ENCODE data around the gene PTPA. TPM values are rescaled to one million over a fixed set of nuclear protein-coding genes. Genes with fewer than 3 reads are reported as not detected.

The PTPA gene
- total RNA-seq, 1 donor from 2014 or later = 66.8 TPM

DNA sequence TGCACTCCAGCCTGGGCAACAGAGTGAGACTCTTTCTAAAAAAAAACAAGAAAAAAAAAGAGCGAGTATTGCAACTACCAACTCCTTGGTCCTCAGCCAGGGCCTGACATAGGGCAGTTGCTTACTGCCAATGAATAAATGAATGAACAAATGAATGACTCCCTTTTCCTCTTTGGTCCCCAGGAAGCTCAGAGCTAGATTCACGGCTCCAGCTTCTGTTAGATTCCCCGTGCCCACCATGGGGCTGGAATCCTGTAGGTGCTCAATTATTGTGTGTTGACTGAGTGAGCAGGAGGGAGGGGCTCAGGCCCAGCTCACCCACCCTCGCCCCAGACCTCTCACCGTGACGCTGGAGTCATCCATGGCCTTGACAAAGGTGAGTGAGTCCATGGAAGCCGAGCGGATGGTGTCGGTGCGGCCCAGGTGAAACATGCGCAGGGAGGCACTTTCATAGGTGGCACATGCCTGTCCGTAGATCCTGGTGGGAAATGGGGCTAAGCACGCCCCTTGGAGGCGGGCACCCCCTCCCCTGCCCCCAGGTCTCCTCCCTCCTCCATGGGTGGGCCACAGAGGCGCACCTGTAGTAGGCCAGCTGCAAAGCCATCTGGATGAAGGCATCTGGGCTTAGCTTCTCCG is 13.4 kb upstream of the PTPA start:
- H3K27ac ChIP-seq (ENCODE audit: low read depth, low read length) = no peak overlapping the region
- peaks cover 50 to 60% (median 54%) of the 10 kb centered on the region in 3 donors for H3K36me3 ChIP-seq (ENCODE audit: control insufficient read depth in 3 of 3, insufficient read depth in 3 of 3, low read length in 3 of 3)
- no peaks in the 10 kb centered on the region for H3K9me3 ChIP-seq (ENCODE audit: control insufficient read depth in 3 of 3, low read length in 3 of 3)
- no peak overlapping the region for H3K9ac ChIP-seq (ENCODE audit: low read depth in 1 of 3, low read length in 3 of 3)
- no peak overlapping the region for H3K4me3 ChIP-seq (ENCODE audit: low read length in 3 of 3)
- H3K4me1 ChIP-seq (ENCODE audit: control insufficient read depth in 3 of 3, insufficient read depth in 3 of 3, low read length in 3 of 3) = peaks cover 11 to 17% (median 16%) of the 10 kb centered on the region in 3 donors
- no peaks in the 10 kb centered on the region for H3K27me3 ChIP-seq (ENCODE audit: control insufficient read depth in 3 of 3, insufficient read depth in 3 of 3, low read length in 3 of 3)

DNA sequence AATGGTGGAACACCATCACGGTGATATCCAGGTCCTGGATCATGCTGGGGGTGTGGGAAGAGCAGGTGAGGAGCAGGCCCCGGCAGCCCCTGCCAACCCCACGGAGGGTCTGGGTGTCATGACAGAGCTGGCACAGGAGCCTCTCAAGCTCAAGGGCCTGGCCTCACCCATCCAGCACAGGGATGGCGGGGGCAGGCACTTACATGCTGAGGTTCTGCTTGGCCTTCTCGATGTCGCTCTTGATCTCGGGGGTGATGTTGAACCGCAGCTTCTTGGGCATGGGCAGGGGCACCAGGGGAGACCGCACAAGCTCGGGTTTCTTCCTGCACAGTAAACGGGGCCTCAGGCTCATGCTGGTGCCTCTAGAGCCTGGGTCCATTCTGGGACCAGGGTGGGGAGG is 12.9 kb upstream of the PTPA start:
- Histone ChIP-seq H3K4me1 (ENCODE audit: control insufficient read depth in 3 of 3, insufficient read depth in 3 of 3, low read length in 3 of 3) (peaks cover 16 to 22% (median 22%) of the 10 kb centered on the region in 3 donors), H3K9me3 (ENCODE audit: control insufficient read depth in 3 of 3, low read length in 3 of 3) (no peaks in the 10 kb centered on the region), H3K27ac (ENCODE audit: low read depth, low read length) (no peak overlapping the region), H3K4me3 (ENCODE audit: low read length in 3 of 3) (no peak overlapping the region), H3K36me3 (ENCODE audit: control insufficient read depth in 3 of 3, insufficient read depth in 3 of 3, low read length in 3 of 3) (peaks cover 50 to 60% (median 54%) of the 10 kb centered on the region in 3 donors), H3K27me3 (ENCODE audit: control insufficient read depth in 3 of 3, insufficient read depth in 3 of 3, low read length in 3 of 3) (no peaks in the 10 kb centered on the region), H3K9ac (ENCODE audit: low read depth in 1 of 3, low read length in 3 of 3) (no peak overlapping the region)

DNA sequence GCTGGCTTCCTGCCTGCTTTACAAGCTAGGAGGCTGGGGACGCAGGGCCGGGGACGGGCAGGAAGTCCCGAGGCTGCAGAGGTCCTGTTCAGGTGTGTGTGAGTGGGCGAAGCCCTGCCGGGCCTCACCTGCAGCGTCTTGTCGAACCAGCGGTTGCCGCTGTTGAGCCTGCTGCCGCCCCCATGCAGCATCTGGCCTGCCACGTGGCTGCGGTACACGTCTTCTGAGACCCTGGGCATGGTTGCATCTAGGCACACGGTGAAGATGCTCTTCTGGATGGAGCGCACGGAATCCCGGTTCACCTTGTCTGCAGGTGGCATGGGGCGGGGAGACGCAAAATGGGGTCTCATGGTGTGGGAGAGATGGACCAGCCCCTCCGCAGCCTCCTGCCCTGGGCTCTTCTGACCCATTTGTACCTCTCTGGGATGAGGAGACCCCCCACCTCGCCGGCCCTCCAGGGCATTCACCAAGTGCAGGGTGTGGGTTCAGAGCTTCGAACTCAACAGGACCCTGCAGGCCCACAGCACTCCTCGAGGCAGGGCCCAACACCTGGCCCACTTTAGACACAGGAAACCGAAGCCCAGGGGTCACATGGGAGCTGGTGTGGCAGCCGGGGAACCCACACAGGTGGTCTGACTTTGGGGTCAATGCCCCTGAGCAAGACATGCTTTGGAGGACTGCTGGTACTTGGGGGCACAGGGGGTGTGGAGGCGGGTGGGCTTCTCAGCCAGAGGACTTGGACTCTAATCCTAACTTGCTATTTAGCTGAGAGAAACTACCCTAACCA is 10.6 kb upstream of the PTPA start:
- Histone ChIP-seq H3K27ac (ENCODE audit: low read depth, low read length) (no peak overlapping the region), H3K9ac (ENCODE audit: low read depth in 1 of 3, low read length in 3 of 3) (no peak overlapping the region), H3K9me3 (ENCODE audit: control insufficient read depth in 3 of 3, low read length in 3 of 3) (no peaks in the 10 kb centered on the region), H3K36me3 (ENCODE audit: control insufficient read depth in 3 of 3, insufficient read depth in 3 of 3, low read length in 3 of 3) (peaks cover 42 to 54% (median 43%) of the 10 kb centered on the region in 3 donors), H3K4me1 (ENCODE audit: control insufficient read depth in 3 of 3, insufficient read depth in 3 of 3, low read length in 3 of 3) (peaks cover 17 to 24% (median 23%) of the 10 kb centered on the region in 3 donors), H3K4me3 (ENCODE audit: low read length in 3 of 3) (no peak overlapping the region), H3K27me3 (ENCODE audit: control insufficient read depth in 3 of 3, insufficient read depth in 3 of 3, low read length in 3 of 3) (no peaks in the 10 kb centered on the region)

DNA sequence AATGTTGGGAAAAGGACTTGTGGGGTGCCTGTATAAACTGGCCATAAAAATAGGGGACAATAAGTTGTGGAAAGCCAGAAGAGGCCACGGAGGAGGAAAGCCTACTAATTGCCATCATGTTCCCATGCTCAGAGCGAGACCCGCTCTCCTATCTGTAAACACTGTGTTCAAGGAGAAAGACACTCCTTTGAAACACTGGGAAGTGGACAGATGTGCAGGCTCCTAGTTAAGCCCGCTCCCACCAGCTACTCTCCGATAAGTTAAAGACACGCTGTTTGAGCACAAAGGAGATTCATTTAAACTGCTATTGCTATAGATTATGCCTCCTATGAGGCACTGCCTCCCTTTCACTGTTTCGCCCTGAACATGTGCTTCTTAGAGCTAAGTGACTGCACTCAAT is 9.9 kb upstream of the PTPA start:
- Histone ChIP-seq H3K27ac (ENCODE audit: low read depth, low read length) (no peak overlapping the region), H3K4me3 (ENCODE audit: low read length in 3 of 3) (no peak overlapping the region), H3K9me3 (ENCODE audit: control insufficient read depth in 3 of 3, low read length in 3 of 3) (no peaks in the 10 kb centered on the region), H3K27me3 (ENCODE audit: control insufficient read depth in 3 of 3, insufficient read depth in 3 of 3, low read length in 3 of 3) (no peaks in the 10 kb centered on the region), H3K4me1 (ENCODE audit: control insufficient read depth in 3 of 3, insufficient read depth in 3 of 3, low read length in 3 of 3) (peaks cover 17 to 31% (median 25%) of the 10 kb centered on the region in 3 donors), H3K9ac (ENCODE audit: low read depth in 1 of 3, low read length in 3 of 3) (no peak overlapping the region), H3K36me3 (ENCODE audit: control insufficient read depth in 3 of 3, insufficient read depth in 3 of 3, low read length in 3 of 3) (peaks cover 39 to 52% (median 41%) of the 10 kb centered on the region in 3 donors)

DNA sequence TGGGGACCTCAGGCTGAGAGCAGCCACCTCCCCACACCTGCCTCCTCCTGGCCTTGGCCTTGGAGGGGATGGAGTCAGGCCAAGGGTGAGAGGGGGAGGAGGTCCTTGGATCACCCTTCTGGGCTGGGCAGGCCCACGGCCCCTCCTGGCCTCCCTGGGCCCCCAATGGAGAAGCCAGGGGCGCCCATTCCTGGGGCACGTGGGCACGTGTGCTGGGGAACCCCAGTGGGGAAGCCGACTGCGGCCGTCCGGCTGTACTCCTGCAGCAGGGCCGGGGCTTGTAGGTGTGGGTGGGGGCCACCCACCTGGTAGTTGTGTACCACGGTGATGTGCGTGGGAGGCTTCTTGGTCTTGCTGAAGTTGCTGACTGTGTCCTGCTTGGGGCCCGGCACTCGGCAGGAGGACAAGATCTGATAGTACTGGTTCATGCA is 9.1 kb upstream of the PTPA start:
- H3K4me3 ChIP-seq (ENCODE audit: low read length in 3 of 3) = no peak overlapping the region
- H3K4me1 ChIP-seq (ENCODE audit: control insufficient read depth in 3 of 3, insufficient read depth in 3 of 3, low read length in 3 of 3) = peaks cover 20 to 36% (median 30%) of the 10 kb centered on the region in 3 donors
- peaks cover 34 to 49% (median 39%) of the 10 kb centered on the region in 3 donors for H3K36me3 ChIP-seq (ENCODE audit: control insufficient read depth in 3 of 3, insufficient read depth in 3 of 3, low read length in 3 of 3)
- H3K27me3 ChIP-seq (ENCODE audit: control insufficient read depth in 3 of 3, insufficient read depth in 3 of 3, low read length in 3 of 3) = no peaks in the 10 kb centered on the region
- peak overlapping the region; percentile 92 for H3K27ac ChIP-seq (ENCODE audit: low read depth, low read length)
- peak overlapping the region; percentile 43 to 71 (median 62) for H3K9ac ChIP-seq (ENCODE audit: low read depth in 1 of 3, low read length in 3 of 3)
- no peaks in the 10 kb centered on the region for H3K9me3 ChIP-seq (ENCODE audit: control insufficient read depth in 3 of 3, low read length in 3 of 3)

DNA sequence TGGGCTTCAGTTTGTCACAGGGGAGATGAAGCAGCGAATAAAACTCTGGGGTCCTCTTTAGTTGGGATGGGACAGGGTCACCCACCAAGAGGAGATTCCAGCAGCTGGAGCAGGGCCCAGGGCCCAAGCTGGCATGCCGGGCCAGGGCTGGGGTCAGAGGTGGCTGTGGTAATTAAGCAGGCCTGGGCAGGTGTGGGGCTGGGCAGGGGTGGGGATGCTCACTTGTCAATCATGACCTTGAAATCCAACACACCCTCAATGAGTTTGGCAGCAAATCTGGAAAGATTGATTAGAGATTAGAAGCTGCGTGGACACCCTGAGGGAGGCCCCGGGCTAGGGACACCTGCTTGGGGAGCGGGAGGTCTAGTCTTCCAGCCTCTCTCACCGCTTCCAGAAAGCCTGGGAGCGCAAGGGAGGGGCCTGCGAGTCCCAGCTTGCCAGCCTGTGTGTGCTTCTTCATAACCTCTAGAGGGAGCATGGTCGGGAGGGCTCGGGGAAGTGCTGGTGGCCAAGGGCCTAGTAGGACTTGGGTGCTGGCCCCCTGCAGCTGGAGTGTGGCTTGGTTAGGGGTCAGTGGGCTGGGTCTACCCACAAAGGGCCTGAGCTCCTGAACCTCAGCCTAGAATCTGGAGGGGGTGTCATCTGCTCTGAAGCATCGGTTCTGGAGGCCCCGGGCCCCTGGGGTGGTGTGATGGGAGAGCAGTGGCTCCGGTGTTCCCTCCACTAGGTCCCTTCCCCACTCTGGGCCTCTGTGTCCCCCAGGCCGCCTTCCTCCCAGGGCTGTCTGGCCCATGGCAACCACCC is 8.2 kb upstream of the PTPA start:
- H3K4me1 ChIP-seq (ENCODE audit: control insufficient read depth in 3 of 3, insufficient read depth in 3 of 3, low read length in 3 of 3) = peaks cover 27 to 45% (median 39%) of the 10 kb centered on the region in 3 donors
- H3K27me3 ChIP-seq (ENCODE audit: control insufficient read depth in 3 of 3, insufficient read depth in 3 of 3, low read length in 3 of 3) = no peaks in the 10 kb centered on the region
- no peaks in the 10 kb centered on the region for H3K9me3 ChIP-seq (ENCODE audit: control insufficient read depth in 3 of 3, low read length in 3 of 3)
- peak overlapping the region; percentile 54 to 71 (median 62) for H3K9ac ChIP-seq (ENCODE audit: low read depth in 1 of 3, low read length in 3 of 3)
- H3K4me3 ChIP-seq (ENCODE audit: low read length in 3 of 3) = peak overlapping the region in 2 of 3 donors; percentile 60 to 65
- H3K36me3 ChIP-seq (ENCODE audit: control insufficient read depth in 3 of 3, insufficient read depth in 3 of 3, low read length in 3 of 3) = peaks cover 37 to 51% (median 41%) of the 10 kb centered on the region in 3 donors
- H3K27ac ChIP-seq (ENCODE audit: low read depth, low read length) = peak overlapping the region; percentile 92

DNA sequence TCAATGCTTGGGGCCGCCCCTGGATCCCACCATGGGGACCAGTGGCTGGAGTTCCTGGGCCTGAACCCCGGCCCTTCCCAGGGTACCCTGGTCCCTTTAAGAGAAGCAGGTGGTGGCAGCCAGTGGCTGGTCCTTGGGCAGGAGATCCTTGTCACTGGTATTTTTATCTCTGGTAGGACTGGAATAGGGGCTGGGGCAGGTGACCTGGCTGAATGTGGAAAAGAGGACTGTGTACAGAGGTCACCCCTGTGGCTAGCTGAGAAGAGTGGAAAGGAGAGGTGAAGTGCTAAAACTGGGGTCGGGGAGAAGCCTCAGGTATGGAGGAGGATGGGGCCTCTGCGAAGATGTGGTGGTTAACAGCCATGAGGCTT is 7.6 kb upstream of the PTPA start:
- Histone ChIP-seq H3K9me3 (ENCODE audit: control insufficient read depth in 3 of 3, low read length in 3 of 3) (no peaks in the 10 kb centered on the region), H3K9ac (ENCODE audit: low read depth in 1 of 3, low read length in 3 of 3) (peak overlapping the region; percentile 54 to 71 (median 62)), H3K27ac (ENCODE audit: low read depth, low read length) (peak overlapping the region; percentile 92), H3K4me3 (ENCODE audit: low read length in 3 of 3) (peak overlapping the region; percentile 49 to 65 (median 60)), H3K27me3 (ENCODE audit: control insufficient read depth in 3 of 3, insufficient read depth in 3 of 3, low read length in 3 of 3) (no peaks in the 10 kb centered on the region), H3K36me3 (ENCODE audit: control insufficient read depth in 3 of 3, insufficient read depth in 3 of 3, low read length in 3 of 3) (peaks cover 32 to 45% (median 36%) of the 10 kb centered on the region in 3 donors), H3K4me1 (ENCODE audit: control insufficient read depth in 3 of 3, insufficient read depth in 3 of 3, low read length in 3 of 3) (peaks cover 33 to 51% (median 45%) of the 10 kb centered on the region in 3 donors)

DNA sequence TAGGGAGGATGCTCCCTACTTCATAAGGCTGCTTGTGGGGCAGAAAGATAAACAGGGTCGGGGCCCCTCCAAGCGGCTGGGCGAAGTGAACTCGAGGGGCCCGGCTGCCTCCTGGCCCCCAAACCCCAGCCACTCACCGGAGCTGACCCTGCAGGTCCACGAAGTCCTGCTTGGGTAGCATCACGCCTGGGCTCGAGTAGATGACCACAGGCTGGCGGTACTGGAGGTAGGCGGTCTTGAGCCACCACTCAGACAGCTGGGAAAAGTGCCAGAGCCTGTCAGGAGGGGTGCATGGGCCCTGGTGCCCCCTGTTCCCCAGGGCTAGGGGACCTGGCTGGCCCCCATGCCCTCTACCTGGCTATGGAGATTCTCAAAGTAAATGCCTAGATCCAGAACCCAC is 7.2 kb upstream of the PTPA start:
- Histone ChIP-seq H3K36me3 (ENCODE audit: control insufficient read depth in 3 of 3, insufficient read depth in 3 of 3, low read length in 3 of 3) (peaks cover 32 to 45% (median 36%) of the 10 kb centered on the region in 3 donors), H3K9me3 (ENCODE audit: control insufficient read depth in 3 of 3, low read length in 3 of 3) (no peaks in the 10 kb centered on the region), H3K9ac (ENCODE audit: low read depth in 1 of 3, low read length in 3 of 3) (peak overlapping the region in 2 of 3 donors; percentile 62 to 71), H3K27ac (ENCODE audit: low read depth, low read length) (peak overlapping the region; percentile 92), H3K4me3 (ENCODE audit: low read length in 3 of 3) (peak overlapping the region; percentile 49 to 62 (median 60)), H3K27me3 (ENCODE audit: control insufficient read depth in 3 of 3, insufficient read depth in 3 of 3, low read length in 3 of 3) (no peaks in the 10 kb centered on the region), H3K4me1 (ENCODE audit: control insufficient read depth in 3 of 3, insufficient read depth in 3 of 3, low read length in 3 of 3) (peaks cover 37 to 56% (median 50%) of the 10 kb centered on the region in 3 donors)

DNA sequence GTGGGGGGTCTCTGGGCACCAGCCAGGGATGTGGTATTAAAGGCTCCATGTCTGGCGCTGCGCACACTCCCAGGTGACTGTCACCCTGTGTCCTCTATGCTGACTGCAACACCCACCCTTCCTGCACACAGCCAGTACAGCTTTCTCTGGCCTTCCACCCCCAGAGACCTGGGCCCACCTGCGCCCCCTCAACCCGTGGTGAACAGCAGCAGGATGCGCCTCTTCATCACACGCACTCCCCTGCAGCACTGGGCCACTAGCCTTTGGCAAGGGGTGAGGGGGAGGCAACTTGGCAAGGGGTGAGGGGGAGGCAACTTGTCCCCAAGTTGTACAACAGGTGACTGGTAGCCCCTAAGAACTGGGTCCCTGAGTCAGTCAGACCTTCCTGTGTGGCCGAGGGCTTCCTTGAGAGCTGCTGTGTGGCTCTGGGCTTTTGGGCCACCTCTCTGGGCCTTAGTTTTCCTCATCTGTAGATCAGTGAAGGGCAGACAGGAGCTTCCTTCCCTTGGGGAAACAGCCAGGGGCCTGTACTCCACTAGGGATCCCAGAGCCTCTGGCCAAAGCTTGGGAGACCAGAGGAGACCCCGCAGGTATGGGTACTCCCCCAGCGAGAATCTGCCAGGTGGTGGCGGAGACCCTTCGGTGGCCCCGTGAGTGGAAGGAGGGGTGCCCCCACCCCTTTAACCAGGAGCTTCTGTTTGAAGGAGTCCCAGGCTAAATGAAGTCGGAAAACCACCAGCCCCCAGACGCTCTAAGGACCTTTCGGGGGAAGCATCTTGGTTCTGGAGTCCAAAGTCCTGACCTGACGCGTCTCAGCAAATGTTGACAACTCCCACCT is 5.1 kb upstream of the PTPA start:
- Histone ChIP-seq H3K4me1 (ENCODE audit: control insufficient read depth in 3 of 3, insufficient read depth in 3 of 3, low read length in 3 of 3) (peaks cover 46 to 72% (median 58%) of the 10 kb centered on the region in 3 donors), H3K4me3 (ENCODE audit: low read length in 3 of 3) (no peak overlapping the region), H3K27me3 (ENCODE audit: control insufficient read depth in 3 of 3, insufficient read depth in 3 of 3, low read length in 3 of 3) (no peaks in the 10 kb centered on the region), H3K36me3 (ENCODE audit: control insufficient read depth in 3 of 3, insufficient read depth in 3 of 3, low read length in 3 of 3) (peaks cover 15 to 29% (median 22%) of the 10 kb centered on the region in 3 donors), H3K9me3 (ENCODE audit: control insufficient read depth in 3 of 3, low read length in 3 of 3) (no peaks in the 10 kb centered on the region), H3K27ac (ENCODE audit: low read depth, low read length) (no peak overlapping the region), H3K9ac (ENCODE audit: low read depth in 1 of 3, low read length in 3 of 3) (peak overlapping the region in 1 of 3 donors; percentile 64)

Measured in skeletal muscle tissue (tissue), 4 donors.